Stimulated activated CD4-positive, alpha-beta T cell treated with anti-CD3 and anti-CD28 coated beads, TNF-alpha, amount 100 ng/mL, for 24 hours (primary cell): ENCODE data around the gene RER1.
"Not testable (repeated sequence)": the region's sequence is repeated elsewhere in the genome, so short reads cannot be mapped to it uniquely, and the experiment has no call there.

Source experiments
- DNase-seq, 3 experiments: peaks; one replicate each; pipeline ENCODE4 v3.0.0-alpha.2; 2020; ENCODE audit warnings: low read depth in 3 of 3

RER1 gene

DNA sequence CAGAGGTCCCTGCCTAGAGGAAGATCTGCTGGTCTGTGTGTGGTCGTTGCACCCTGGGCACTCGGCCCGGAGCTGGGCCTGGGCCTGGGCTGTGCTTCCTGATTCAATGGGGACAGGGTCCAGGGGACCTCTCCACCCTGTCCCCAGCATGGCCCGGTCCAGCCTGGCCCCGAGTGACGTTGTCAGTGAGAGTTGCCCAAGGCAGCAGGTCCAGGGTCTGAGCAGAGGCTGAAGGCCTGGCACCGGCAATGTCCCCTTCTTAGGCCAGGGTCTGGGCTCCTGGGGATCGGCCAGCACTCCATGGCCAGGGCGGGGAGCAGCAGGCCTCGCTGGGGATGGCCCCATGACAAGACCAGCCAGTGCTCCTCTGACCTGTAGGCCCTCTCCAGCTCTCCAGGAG lies 36.3 kb downstream of the RER1 start:
- DNase-seq = no peak

DNA sequence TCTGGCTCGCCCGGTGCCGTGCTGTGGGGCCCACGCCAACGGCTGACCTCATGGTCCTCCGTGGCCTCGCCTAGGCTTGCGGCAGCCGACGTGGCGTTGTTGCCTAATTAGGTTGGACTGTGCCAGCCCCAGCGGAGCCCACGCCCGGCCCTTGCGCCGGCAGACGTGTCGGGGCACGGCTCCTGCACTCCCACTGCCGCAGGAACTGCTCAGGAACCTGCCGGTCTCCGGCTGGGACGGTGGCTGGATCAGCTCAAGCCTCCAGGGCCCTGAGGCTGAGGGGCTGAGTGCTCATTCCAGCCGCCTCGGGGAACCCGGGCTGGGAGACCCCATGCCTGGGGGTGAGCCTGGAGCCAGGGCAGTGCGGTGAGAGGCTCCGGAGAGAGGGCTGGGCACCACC lies 36.8 kb downstream of the RER1 start:
- no peak for DNase-seq

DNA sequence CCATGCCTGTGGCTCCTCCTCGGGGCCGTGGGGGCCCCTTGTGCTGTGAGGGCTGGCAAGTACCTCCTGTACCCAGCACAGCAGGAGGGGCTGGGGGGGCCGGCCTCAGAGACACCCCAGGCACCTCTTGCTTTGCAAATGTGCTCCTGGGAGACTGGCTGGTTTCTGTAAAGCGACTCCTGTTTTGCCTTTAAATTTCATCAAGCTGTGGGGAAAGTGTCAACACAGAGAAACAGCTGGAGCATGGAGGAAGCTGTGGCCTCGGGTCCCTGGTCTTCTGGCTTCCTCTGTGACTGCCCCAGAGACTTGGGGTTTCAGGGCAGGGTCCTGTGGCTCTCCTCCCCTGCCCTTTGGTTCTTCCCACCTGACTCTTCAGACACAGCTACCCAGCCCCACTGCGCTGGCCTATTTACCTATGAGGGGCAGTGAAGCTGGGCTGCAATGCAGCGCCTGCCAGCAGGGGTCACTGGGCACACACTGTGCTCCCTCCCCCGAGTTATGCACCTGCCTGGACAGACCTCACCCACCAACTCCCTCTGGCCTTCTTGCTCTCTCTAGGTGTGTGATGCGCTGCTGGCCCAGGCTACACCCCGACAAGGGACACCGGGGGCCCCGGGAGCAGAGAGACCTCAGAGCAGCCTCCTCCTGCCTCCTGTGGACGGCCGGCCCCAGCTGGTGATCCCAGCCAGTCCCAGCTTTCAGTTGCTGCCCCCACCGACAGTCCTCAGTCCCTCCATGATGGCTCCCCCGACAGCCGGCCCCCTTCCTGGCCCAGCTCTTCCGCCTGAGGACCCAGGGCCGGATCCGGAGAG lies 38.3 kb downstream of the RER1 start:
- peak in 1 of 3 experiments; percentile 21 for DNase-seq

DNA sequence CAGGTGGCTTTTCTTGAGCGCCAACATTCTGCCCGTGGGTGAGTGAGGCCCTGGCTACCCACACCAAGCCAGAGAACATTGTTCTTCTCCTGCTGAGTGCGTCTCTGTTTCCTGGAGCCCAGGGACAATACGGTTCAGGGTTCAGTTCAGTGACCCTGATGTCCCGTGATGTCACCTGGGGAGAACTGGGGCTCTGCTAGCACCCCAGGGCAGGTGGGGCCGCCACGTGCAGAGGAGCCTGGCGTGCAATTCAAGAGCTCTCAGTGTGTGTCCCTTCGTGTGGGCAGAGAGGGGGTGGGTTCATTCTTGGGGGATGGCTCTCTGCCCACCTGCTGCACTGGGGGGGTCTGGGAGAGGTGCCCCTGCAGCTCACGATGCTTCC lies 38.9 kb downstream of the RER1 start:
- DNase-seq = no peak

DNA sequence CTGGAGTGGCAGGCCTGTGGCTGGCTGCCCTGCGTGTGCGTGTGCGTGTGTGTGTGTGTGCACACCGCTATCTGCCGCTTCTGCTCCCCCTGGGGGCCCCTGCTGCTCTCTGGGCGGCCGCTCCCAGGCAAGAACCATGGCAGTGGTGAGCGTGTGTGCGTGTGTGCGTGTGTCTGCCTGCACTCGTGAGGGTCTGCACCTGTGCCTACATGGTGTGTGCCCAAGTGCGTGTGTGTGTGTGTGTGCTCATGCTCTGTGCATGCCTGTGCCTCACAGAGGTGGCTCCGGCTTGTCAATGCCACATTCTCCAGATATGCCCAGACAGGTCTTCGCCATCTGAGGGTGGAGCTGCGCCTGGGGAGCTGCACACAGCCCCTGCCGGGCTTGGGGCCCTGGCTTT lies 39.5 kb downstream of the RER1 start:
- DNase-seq = no peak

DNA sequence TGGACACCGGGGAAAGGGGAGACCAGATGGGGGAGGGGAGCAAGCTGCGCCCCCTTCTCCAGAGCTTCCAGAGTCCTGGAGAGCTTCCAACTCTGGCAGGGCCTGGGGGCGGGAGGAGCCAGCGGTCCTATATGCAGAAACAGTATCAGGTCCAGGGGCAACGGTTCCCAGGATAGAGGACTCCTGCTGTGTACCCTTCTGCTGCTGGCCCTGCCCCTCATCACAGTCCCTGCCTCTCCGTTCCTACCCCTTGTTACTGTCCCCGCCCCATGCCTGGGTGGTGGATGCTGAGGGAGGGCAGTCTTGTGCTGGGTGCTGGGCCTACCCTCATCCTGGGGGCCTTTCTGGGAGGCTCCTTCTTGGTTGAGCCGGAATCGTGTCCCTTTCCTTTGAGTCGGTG lies 39.9 kb downstream of the RER1 start:
- DNase-seq = no peak

DNA sequence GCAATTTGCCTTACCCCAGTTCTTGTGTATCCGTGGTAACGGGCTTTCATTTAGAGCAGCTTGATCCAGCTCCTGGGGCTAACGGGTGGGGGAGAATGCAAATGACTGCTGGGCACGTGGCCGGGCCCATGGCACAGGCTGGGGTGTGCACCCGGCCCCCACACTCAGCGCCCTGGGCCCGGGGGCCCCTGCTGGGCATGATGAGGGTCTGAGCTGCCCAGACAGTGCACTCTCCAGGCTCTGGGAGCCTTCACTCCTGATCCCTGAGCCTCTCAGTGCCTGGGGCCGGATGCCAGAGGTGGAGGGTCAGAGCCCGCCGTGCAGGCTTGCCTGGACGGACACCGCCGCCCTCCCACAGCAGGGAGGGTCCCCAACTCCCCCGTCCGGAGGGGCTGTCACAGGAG lies 40.8 kb downstream of the RER1 start:
- DNase-seq = no peak

DNA sequence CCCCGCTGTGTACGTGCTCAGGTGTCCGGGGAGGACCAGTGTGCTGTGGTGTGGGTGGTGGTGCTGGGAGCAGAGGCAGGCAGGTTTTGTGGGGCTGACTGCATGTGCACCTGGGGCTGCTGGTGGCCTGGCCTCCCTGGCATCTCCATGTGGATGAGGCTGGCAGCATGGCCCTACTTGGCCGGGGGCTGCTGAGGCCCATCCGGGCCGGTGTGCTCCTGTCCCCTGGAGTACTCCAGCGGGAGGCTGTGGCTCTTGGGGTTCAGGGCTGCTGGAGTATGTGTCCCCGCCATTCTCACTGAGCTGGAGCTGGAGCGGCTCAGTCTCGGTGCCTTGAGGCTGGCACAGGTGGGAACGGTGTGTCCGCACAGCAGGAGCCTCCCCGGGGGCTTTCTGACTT lies 41.6 kb downstream of the RER1 start:
- no peak for DNase-seq

DNA sequence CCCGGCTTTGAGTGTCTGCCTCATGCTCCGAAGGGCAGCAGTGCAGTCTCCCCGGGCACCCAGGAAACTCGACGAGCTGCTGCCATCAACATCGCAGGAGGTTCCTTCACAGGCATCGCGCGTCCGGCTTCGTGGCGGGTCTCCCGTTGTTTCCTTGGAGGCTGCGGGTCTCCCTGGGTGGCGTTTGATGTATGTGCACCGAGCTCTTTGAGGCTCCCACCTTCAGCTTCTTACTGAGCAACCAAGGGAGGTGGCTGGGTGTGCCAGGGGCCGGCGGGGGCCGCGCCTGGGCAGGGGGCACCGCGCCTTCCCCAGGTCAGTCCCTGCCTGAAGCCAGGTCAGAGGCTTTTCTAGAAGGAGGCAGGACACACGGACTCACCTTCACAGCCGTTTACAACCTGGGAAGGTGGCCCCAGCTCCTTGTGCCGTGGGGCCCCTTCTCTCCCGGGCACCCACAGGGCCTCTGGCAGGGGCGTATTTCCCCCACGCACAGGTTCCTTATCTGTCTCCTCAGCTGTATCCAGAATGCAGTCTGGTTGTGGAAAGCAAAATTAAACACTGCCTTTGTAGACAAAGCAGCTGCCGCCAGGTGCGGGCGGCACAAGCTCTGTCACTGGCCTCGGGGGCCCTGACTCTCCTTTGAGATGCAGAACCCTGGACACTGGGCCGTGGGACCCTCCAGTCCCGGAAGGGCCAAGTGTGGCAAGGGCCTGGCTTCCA lies 42.5 kb downstream of the RER1 start:
- no peak for DNase-seq

DNA sequence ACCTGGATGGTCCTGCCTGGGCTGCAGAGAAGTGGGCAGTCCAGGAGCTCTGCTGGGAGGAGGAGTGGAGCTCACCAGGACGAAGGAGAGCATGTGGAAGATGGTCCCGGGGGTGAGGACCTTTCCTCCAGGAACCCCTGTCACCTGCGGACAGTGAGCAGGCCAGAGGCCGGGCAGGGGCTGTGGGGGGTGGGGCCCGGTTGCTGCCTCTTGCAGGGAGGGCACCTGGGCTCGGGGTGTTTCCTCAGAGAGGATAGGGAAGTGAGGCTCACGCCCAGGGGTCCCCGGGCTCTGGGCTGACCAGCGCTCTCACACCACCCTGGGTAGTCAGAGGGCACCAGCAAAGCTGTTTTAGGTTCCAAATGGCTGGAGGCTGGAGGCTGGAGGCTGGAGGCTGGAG lies 43.5 kb downstream of the RER1 start:
- no peak for DNase-seq

DNA sequence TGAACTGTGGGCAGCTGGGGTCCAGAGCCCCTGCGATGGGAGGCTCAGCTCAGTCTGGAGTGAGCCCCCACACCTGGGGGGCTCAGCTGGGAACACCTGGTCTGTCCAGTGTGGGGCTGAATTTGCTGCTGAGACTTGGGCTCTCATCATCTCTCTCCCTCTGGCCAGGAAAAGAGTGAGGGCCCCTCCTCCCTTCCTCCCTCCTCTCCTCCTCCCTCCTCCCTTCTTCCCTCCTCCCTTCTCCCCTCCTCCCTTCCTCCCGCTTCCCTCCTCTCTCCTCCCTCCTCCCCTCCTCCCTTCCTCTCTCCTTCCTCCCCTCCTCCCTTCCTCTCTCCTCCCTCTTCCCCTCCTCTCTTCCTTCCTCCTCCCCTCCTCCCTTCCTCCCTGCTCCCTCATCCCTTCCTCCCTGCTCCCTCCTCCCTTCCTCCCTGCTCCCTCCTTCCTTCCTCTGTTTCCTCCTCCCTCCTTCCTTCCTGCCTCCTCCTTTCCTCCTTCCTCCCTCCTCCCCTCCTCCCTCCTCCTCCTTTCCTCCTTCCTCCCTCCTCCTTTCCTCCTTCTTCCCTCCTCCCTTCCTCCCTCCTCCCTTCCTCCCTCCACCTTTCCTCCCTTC lies 44.2 kb downstream of the RER1 start:
- DNase-seq = no peak

DNA sequence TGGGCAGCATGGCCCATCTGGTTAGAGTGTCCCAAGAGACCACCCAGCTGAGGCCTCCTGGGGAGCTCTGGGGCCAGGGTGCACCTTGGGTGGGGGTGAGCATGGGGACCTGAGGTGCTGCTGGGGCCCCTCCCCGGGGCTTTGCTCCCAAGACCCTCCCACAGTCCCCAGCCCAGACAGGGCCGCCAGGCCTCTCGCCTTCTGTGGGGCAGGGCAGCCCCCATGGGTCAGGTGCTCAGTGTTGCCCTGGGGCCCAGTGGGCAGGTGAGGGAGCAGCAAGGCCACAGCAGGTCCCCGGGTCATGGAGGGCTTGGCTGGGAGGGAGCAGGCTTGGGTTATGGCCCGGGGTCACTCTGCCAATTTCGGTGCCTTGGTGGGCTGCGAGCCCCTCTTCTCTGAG lies 45.2 kb downstream of the RER1 start:
- DNase-seq = no peak

DNA sequence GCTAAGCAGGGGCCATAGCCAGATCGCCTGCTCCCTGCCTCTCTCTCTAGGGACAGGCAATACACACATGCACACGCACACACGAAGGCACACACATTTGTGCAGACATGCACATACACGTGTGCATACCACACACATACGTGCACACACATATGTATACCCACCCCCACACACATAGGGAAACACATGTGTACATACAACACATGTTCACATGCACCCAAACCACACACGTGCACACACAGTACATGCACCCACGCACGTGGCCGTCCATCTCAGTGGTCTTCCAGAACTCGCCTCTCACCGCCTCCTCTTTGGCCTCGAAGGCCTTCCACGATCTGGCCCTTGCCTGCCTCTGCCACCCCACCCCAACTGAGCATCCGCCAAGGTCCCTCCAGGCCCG lies 46.0 kb downstream of the RER1 start:
- DNase-seq = no peak

DNA sequence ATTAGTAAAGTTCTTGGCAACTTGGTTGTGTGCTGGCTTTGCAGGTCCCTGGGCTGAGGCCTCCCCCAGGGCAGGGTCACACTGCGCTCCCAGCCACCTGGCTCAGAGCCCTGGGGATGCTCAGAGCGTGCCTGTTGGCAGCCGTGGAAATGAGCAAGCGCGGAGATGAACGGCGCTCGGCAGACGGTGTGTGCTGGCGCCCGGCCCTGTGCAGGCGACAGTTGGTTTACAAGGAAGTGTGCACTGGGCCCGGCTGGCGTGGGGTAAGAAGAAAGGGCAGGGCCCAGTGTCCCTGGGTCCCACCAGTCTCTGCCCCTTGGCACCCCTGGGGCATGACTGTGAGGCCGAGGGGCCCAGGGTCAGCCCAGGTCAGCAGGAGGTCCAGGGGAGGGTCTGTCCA lies 46.4 kb downstream of the RER1 start:
- no peak for DNase-seq

DNA sequence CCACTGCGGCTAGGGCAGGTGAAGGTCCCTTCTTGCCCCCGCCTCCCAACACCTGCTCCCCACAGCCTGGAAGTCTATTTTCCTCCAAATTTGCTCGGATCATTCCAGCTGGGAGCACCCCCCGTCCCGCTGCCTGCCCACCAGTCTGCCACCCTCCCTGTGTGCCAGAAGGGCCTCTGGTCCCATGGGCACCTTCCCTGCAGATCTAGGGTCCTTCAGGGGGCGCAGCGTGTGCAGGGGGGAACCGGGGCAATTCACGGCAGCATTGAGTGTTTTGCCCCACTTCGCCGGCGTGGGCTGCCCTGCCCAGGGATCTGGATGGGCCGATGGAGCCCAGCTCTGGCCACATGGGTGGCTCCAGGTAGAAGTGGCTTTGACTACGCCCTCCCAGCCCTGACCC lies 47.0 kb downstream of the RER1 start:
- DNase-seq = no peak

DNA sequence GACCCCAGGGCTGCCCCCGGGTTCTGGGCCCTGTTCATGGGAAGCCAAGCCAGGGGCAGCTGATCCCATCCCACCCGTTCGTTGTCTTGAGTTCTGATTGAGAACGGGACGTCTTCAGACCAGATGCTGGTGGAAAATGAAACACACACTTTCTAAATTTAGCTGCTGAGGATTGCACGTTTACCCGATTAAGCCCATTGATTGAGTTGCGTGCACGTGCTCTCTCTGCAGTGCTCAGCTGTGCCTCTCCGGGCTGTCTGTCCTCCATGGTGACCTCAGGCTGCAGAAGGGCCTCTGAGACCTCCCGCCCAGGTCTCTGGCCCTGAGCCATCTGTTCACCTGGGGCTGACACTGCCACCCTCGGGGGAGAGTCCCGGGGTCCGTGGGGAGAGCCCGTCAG lies 47.7 kb downstream of the RER1 start:
- no peak for DNase-seq

DNA sequence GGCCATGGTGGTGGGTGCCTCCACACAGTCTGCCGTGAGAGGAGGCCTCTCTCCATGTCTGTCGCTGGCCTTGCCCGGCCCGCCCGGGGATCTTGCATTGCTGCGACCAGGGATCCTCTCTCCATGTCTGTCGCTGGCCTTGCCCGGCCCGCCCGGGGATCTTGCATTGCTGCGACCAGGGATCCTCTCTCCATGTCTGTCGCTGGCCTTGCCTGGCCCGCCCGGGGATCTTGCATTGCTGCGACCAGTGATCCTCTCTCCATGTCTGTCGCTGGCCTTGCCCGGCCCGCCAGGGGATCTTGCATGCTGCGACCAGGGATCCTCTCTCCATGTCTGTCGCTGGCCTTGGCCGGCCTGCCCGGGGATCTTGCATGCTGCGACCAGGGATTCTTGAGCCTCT lies 48.7 kb downstream of the RER1 start:
- not testable (repeated sequence) for DNase-seq

DNA sequence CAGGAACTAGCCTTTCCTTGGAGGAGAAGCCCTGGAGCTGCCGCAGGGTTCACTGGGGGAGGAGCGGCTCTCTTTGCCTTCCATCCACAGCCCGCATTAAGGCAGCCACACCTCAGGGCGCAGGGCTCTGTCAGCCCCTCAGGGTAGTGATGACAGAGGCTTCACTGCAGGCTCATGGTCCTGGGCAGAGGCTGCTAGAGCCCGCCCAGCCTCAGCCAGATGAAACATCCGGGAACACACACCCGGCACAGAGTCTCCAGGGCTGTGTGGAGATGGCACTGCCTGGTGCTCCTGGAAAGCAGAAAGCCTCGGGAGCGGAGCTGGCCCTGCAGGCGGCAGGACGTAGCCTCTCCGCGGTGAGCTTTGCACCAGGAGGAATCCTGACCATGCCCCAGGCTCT lies 50.1 kb downstream of the RER1 start:
- DNase-seq = no peak

DNA sequence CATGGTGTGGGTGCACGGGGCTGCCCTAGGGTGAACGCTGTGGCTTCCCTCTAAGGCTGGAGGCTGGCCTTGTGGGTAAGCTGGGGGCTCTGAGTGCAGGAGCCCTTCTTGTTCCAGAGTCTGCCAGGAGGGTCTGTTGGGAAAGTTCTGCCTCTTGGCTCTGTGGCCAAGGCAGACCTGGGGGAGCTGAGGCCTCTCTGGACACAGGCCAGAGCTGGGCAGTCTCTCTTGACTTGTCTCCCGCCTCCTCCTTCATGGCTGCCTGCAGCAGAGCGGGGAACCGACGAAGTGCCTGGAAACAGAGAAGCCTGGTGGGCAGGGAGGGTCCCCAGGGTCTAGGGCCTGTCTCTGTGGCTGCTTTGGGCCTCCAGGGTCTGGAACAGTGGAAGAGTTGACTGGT lies 51.0 kb downstream of the RER1 start:
- no peak for DNase-seq

DNA sequence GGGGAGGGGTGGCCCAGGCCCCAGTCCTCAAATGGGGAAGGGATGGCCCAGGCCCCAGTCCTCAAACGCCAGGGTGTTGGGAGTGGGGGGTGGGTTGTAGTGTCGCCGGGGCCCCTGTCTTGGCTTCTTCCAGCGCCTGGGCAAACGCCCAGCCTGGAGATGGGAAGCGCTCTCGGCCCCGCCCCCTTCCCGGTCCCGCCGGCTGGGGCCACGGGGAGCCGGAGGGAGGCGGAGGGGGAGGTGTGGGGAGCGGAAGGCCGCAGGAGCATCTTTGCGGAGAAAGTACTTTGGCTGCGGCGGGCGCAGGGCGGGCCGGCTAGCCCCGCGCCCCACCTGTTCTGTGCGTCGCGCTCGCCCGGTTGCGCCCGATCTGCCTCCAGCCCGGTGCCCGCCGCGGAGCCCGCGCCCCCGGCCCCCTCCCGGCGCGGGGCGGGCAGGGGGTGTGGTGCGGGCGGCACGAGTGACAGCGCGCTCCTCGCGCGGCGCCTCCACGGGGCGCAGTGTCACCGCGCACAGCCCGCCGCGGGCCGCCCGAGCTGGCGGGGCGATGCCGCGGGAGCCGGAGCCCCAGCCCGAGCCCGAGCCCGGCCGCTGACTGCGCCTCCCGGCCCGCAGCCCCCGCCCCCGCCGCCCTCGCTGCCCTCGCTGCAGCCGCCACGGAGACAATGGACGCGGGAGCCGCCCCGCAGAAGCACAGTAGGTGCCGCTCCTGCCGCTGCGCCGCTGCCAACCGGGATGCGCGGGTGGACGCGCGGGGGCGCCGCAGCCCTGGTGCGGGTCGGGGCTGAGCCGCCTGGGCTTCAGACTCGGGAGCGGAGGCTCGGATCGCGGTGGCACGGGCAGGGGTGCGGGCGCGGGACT lies 51.9 kb downstream of the RER1 start:
- DNase-seq = peak in 1 of 3 experiments; percentile 28

DNA sequence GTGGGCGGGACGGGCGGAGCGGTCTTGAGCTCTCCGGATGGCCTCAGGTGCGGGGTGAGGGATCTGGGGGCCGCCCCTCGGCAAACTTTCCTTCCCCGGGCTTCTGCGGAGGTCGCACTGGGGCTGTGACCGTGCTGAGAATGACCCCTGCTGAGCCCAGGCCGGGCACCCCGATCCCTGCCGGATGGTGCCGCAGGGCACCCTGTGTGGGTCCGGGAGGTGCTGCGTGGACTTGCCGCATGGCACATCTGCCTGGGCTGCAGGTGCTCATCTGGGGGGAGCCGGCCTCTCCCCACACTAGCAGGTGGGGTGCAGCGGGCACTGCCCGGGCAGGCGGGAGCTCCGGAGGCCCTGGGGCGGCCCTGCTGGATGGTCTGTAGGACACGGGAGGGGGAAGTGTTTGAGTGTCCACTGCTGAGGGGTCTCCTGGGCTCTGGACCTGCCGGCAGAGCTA lies 52.5 kb downstream of the RER1 start:
- DNase-seq = no peak
